ENCODE measurements around the gene SATB2.

The SATB2 gene

DNA sequence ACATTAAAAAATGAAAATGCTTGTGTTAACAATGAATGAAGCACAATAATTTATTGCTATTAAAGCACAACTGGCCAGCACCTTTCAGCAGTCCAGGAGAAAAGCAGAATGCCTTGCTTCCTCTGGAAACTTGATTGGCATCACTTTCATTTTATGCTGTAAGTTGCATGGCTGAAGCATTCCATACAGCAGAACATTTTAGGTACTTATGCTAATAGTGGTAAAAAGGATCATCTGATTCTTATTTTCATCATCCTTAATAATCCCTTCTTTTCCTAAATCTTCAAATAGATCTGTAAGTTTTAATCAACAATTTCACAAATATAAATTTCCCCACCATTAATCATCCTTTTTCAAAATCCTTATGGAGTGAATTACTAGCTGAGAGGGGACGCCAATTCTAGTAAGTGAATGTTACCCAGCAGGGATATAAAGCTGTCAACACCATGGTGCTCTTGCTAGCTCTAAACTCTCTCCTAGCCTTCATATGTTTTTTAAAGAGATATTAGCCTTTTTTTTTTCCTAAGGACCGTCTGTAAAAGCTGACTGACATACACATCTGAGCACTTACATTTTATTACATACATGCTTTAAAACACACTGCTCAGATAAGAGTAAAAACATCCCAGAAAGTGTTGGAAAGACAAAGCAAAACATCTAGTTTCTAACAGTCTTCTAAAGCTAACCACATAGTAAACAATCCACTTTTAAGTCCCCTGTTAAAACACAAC, 5.3 kb downstream of the SATB2 start:
- DNase-seq, result no peak

DNA sequence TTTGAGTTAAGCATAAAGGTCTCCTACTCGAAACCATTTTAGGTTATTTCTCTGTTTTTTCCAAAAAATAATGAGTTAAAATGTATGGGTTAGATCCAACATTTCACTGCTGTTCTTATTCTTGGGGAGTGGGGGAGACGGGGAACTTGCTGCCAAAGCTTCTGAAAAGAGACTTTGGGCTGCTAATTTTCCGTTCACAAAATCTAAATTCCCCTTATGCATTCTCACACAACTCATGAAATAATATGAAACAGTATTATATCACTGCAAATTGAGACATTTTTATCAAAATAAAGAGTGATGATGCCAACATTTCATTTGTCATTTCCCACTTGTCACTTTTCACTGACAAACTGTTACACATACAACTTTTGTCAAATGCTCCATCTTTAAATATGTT, 7.8 kb downstream of the SATB2 start:
- DNase-seq, result no peak

GRCh38 chr2:199449455-199449854, 8.3 kb downstream of the SATB2 start:
- DNase-seq, result no peak

GRCh38 chr2:199446996-199447576, 10.7 kb downstream of the SATB2 start:
- no peak for DNase-seq

- DNase-seq, result no peak
These were observed 13.0 kb downstream of the SATB2 start for GRCh38 chr2:199444749-199445148.

- no peak for DNase-seq
These were observed 14.1 kb downstream of the SATB2 start for GRCh38 chr2:199443589-199444130.

DNA sequence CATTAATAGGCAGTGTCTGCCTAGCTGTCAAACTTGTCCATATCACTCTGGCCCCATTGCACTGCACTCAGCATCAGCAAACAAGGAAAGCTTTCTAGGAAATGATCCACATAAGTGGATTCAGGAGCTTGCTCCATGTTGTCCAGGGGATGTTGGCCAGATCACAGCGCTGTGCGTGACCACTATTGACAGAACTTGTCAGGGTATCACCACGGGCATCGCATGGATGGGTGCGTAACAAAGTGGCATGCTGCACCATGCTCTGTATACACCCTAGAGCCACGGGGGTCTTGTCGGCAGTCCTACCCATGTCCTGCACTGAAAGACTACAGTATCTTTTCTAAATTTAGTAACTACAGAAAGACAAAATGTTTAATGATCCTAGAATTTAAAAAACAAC, 15.6 kb downstream of the SATB2 start:
- no peak for DNase-seq

- DNase-seq, result no peak
These were observed 16.0 kb downstream of the SATB2 start for GRCh38 chr2:199441759-199442158.

GRCh38 chr2:199440118-199440517, 17.6 kb downstream of the SATB2 start:
- DNase-seq, result no peak

- no peak for DNase-seq
These were observed 18.2 kb downstream of the SATB2 start for GRCh38 chr2:199439542-199439941.

- no peak for DNase-seq
These were observed 18.7 kb downstream of the SATB2 start for GRCh38 chr2:199439066-199439465.

GRCh38 chr2:199434555-199434954, 23.2 kb downstream of the SATB2 start:
- DNase-seq, result no peak

- DNase-seq, result no peak
These were observed 24.4 kb downstream of the SATB2 start for GRCh38 chr2:199433204-199433832.

GRCh38 chr2:199431746-199432213, 26.0 kb downstream of the SATB2 start:
- DNase-seq, result no peak

DNA sequence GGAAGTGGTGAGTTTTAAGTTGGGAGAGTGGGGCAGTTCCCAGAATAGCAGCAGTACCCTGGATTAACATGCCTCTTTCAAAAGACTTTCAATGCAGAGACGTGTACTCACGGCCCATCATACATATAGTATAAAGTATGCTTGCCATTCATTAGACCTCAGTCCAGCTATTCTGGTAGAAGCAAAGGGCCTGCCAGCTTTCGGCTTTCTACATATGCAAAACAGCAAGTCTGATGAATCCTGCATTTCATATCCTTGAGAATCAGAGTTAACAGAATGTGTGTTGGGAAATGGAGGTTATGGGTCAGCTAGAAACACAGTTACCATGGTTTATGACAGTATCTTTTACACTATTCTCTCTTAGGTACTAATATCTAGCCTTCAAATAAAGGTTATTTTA, 27.5 kb downstream of the SATB2 start:
- no peak for DNase-seq

DNA sequence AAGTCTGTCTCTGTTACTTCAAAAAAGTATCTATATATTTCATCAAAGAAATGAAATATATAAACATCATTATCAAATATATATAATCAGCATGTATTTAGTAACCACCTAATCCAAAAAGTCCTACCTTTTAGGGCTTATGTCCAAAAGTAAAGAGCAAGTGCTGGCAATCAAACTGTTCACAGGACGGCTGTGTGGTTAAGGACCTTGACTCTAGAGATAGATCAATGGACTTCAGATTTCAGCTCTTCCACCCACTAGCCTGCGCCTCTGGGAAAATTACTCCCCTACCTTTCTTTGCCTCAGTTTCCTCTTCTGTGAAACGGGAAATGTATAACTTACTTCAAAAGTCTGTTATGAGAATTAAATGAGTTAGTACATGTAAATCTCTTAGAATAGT, 29.4 kb downstream of the SATB2 start:
- no peak for DNase-seq

- DNase-seq, result no peak
These were observed 33.6 kb downstream of the SATB2 start for GRCh38 chr2:199424160-199424559.

DNA sequence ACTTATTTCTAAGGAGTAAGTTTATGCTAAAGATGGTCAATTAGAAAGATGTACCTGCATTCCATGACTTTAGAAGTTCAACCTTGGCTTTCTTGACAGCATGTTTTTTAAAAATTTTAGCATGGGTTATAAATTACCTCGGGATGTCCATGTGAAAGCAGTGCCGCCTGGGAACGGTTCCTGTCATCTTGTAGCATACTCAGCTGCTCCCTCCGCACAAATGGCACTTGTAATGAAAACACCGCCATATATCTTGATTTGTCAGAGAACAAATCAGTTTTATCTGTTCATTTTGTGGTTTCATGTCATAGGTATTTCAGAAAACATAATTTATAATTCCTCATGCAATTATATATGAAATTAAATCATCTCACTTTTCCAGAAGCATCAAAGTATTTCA, 38.3 kb downstream of the SATB2 start:
- no peak for DNase-seq

GRCh38 chr2:199414465-199414864, 43.3 kb downstream of the SATB2 start:
- no peak for DNase-seq

- no peak for DNase-seq
These were observed 43.7 kb downstream of the SATB2 start for GRCh38 chr2:199414001-199414400.

DNA sequence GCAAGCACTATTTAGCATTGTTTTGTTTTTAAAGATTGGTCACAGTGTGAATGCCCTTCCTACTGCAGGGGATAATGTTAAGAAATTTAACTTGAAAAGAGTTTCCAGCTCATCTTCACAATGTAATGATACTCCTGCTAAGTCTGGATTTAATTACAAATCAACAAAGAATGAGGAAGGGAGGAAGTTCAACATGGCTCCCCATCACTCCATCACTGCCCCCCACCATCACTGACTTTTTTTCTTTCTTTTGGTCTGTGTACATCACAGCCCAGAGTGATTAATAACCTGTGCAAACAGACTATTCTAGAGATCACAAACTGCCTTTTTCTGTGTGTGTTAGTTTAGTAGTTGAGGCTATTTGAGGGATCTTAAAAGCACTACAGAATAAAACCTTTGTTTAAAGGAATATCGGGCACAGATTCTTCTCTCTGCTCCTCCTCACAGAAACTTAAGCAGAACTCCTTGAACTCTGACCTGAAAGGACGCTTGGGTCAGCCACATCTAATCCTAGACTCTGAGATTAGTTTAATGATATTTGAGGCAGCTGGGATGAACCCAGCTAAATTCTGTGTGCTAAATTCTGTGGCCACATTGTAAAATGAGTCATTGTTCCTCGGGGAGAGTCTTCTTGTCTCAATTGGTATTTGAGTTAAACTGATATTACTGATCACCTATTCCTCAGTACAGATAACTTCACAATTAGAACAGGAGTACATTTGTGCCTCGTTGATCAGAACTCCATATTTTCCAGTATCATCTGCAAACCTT, 47.8 kb downstream of the SATB2 start:
- DNase-seq, result no peak

GRCh38 chr2:199407421-199407820, 50.3 kb downstream of the SATB2 start:
- no peak for DNase-seq

DNA sequence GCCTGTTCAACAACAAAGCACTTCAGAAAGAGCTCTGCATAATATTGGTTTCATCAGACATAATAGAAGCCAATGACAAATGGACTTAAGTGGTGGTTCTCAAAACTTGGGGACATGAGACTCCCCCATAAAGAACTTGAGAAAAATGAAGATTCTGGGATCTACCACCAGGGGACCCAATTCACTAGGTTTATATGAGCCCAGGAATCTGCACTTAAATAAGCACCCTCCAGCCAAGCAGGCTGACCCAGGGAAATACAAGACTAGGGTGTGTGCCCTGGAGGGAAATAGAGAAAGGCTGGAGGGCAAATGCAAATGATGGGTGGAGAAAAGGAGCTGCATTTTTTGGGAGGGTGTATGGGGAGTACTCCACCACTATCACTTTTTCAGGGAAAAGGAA, 52.5 kb downstream of the SATB2 start:
- peak; percentile 17 to 28 for DNase-seq

Data from AML-193 (cell line).